NT2/D1 (cell line): ENCODE results near the gene CATSPER3.

Experiments
- SUZ12 ChIP-seq: IDR thresholded peaks from 2 replicates; pipeline ENCODE4 v1.6.1; 2011; ENCODE audit not compliant: insufficient read length, insufficient read depth; ENCODE audit errors: extremely low read depth
- YY1 ChIP-seq: IDR thresholded peaks from 2 replicates; pipeline ENCODE4 v1.6.1; 2011; ENCODE audit not compliant: insufficient read length, insufficient read depth

DNA sequence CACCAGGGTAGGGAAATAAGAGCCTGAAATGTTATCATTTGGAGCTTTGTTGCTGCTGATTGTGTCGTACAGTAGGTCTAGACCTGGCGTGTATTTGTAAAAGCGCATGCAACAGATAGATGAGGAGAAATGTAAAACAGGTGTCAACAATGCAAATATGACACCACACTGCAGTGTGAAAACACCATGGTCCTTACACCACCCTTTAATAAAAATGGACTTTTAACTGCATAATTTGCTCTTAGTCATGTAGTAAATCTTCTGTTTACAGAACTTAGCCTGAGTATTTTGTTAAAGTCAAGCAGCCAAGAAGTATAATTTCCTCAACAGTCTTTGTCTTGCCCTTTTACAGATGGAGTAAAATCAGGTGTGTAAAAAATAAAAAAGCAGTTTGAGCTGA, 48.8 kb upstream of the CATSPER3 start:
- TF ChIP-seq SUZ12, result no peak
- no peak for TF ChIP-seq YY1
